Stimulated activated naive CD8-positive, alpha-beta T cell treated with anti-CD3 and anti-CD28 coated beads, Interleukin-15, Interleukin-2, amounts not matched to agents 100 ng/mL and 50 ng/mL, for 24 hours (primary cell): ENCODE data around the gene LMF2.
A peak's percentile ranks its signal among the peaks of the same experiment; 100 is the strongest.
"Not testable (repeated sequence)": the region's sequence is repeated elsewhere in the genome, so short reads cannot be mapped to it uniquely, and the experiment has no call there.

ENCODE experiments used
- H3K27ac Mint-ChIP-seq: one replicate; pipeline ENCODE4 v1.8.0; 2021; ENCODE audit warnings: mild to moderate bottlenecking, mixed read lengths
- H3K27me3 Mint-ChIP-seq: one replicate; pipeline ENCODE4 v1.8.0; 2021; ENCODE audit warnings: mixed read lengths
- H3K36me3 Mint-ChIP-seq: one replicate; pipeline ENCODE4 v1.8.0; 2021; ENCODE audit warnings: low read depth, mixed read lengths
- H3K4me1 Mint-ChIP-seq: one replicate; pipeline ENCODE4 v1.8.0; 2021; ENCODE audit warnings: low read depth, mixed read lengths
- H3K4me3 Mint-ChIP-seq: one replicate; pipeline ENCODE4 v1.8.0; 2021; ENCODE audit warnings: mild to moderate bottlenecking, mixed read lengths
- H3K9me3 Mint-ChIP-seq: one replicate; pipeline ENCODE4 v1.8.0; 2021; ENCODE audit warnings: mixed read lengths

Gene LMF2

DNA sequence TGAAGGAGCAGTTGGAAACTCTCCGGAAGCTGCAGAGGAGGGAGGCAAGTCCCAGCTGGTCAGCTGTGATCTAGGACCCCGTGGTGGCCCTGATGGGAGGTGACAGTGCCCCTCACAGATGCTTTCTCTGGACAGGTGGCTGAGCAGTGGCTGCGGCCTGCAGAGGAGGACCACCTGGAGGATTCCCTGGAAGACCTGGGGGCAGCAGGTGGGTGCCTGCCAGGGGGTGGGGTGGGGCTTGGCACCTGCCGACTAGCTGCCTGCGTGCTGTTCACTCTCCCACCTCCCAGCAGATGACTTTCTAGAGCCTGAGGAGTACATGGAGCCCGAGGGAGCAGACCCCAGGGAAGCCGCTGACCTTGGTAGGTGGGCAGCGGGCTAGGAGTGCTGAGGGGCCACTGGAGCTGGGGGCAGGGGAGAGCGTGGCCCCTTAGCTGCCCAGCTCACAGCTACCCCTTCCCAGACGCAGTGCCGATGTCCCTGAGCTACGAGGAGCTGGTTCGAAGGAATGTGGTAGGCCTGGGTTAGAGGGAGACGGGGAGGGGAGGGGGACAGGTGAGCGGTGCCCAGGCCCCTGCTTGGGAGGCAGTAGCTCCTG, 14.8 kb upstream of the LMF2 start:
- no peaks in the 10 kb centered on the region for H3K27me3 Mint-ChIP-seq
- H3K4me3 Mint-ChIP-seq, result no peak overlapping the region
- H3K9me3 Mint-ChIP-seq, result no peaks in the 10 kb centered on the region
- peaks cover 11% of the 10 kb centered on the region for H3K4me1 Mint-ChIP-seq
- peaks cover 32% of the 10 kb centered on the region for H3K36me3 Mint-ChIP-seq
- no peak overlapping the region for H3K27ac Mint-ChIP-seq

DNA sequence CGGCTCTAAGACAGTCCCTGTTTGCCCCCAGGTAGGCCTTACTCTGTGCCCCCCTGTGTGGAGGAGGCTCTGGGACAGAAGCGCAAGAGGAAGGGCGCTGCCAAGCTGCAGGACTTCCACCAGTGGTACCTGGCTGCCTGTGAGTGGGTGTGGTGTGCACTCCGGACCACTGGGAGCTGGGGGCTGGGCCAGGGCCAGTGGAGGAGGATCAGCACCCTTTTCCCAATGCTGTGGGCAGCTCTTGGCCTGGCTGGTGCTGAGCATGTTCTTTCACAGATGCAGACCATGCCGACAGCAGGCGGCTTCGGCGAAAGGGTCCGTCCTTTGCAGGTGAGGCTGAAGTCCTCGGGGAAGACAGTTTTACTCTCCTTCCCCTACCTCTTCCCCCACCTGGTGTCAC, 14.2 kb upstream of the LMF2 start:
- H3K4me1 Mint-ChIP-seq, result peaks cover 7% of the 10 kb centered on the region
- H3K9me3 Mint-ChIP-seq, result no peaks in the 10 kb centered on the region
- peaks cover 30% of the 10 kb centered on the region for H3K36me3 Mint-ChIP-seq

DNA sequence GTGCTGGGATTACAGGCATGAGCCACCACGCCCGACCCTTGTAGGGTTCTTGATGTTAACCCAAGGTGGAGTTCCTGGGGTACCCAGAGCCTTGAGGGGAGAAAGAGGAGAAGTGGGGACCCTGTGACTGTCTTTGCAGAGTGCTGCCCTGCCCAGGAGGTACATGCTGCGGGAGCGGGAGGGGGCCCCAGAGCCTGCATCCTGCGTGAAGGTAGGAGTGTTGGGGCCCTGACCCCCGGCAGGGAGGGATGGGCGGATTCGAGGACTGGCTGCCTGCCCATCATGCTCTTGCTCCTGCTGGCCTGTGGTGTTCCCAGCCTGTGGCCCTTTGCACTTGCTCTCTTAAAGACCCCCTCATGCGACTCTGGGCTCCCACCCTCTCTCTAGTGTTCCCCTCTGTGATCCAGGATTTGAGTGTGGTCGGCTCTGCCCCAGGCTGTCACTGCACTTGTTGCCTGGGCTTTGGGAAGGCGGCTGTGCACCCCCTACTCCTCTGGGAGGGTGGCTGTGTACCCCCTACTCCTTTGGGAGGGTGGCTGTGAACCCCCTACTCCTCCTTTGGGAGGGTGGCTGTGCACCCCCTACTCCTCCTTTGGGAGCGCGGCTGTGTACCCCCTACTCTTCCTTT, 13.4 kb upstream of the LMF2 start:
- H3K9me3 Mint-ChIP-seq, result no peaks in the 10 kb centered on the region
- peaks cover 7% of the 10 kb centered on the region for H3K4me1 Mint-ChIP-seq
- no peak overlapping the region for H3K27ac Mint-ChIP-seq
- no peaks in the 10 kb centered on the region for H3K27me3 Mint-ChIP-seq
- H3K36me3 Mint-ChIP-seq, result peaks cover 38% of the 10 kb centered on the region
- H3K4me3 Mint-ChIP-seq, result no peak overlapping the region

More for the DNA sequence above, 14.2 kb upstream of the LMF2 start:
- Mint-ChIP-seq H3K27me3 (no peaks in the 10 kb centered on the region), H3K27ac (no peak overlapping the region), H3K4me3 (no peak overlapping the region)

DNA sequence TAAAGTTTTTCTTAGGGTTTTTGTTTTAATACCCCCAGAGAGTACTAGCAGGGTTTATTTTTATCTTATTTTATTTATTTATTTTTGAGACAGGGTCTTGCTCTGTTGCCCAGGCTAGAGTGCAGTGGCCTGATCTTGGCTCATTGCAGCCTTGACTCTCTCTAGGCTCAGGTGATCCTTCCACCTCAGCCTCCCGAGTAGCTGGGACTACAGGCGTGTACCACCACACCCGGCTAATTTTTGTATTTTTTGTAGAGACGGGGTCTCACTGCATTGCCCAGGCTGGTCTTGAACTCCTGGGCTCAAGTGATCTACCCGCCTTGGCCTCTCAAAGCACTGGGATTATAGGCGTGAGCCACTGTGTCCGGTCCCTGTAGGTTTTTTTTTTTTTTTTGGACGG, 12.7 kb upstream of the LMF2 start:
- H3K4me3 Mint-ChIP-seq, H3K4me1 Mint-ChIP-seq, H3K27me3 Mint-ChIP-seq, H3K27ac Mint-ChIP-seq, H3K9me3 Mint-ChIP-seq: not testable (repeated sequence)
- H3K36me3 Mint-ChIP-seq, result peaks cover 42% of the 10 kb centered on the region

DNA sequence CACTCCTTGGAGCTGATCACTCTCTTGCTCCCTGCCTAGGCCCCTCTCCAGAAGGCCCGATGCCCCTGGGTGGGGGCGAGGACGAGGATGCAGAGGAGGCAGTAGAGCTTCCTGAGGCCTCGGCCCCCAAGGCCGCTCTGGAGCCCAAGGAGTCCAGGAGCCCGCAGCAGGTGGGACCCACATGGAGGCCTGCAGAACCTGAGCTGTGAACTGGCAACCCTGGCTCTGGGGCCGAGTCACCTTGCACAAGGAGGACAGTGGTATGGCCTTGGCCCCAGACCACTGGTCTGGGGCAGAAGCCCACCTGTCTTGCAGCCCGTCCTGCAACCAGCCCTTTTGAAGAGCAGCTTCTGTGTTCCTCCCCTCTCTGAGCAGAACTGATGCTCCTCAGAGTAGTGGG, 11.6 kb upstream of the LMF2 start:
- Mint-ChIP-seq H3K4me1 (peaks cover 5% of the 10 kb centered on the region), H3K27ac (no peak overlapping the region), H3K36me3 (peaks cover 41% of the 10 kb centered on the region), H3K9me3 (no peaks in the 10 kb centered on the region), H3K4me3 (no peak overlapping the region), H3K27me3 (no peaks in the 10 kb centered on the region)

GRCh38 chr22:50518606-50519005, 11.1 kb upstream of the LMF2 start:
- no peak overlapping the region for H3K27ac Mint-ChIP-seq
- H3K36me3 Mint-ChIP-seq, result peaks cover 41% of the 10 kb centered on the region
- H3K4me3 Mint-ChIP-seq, result no peak overlapping the region
- no peaks in the 10 kb centered on the region for H3K9me3 Mint-ChIP-seq
- no peaks in the 10 kb centered on the region for H3K27me3 Mint-ChIP-seq
- H3K4me1 Mint-ChIP-seq, result peaks cover 5% of the 10 kb centered on the region

DNA sequence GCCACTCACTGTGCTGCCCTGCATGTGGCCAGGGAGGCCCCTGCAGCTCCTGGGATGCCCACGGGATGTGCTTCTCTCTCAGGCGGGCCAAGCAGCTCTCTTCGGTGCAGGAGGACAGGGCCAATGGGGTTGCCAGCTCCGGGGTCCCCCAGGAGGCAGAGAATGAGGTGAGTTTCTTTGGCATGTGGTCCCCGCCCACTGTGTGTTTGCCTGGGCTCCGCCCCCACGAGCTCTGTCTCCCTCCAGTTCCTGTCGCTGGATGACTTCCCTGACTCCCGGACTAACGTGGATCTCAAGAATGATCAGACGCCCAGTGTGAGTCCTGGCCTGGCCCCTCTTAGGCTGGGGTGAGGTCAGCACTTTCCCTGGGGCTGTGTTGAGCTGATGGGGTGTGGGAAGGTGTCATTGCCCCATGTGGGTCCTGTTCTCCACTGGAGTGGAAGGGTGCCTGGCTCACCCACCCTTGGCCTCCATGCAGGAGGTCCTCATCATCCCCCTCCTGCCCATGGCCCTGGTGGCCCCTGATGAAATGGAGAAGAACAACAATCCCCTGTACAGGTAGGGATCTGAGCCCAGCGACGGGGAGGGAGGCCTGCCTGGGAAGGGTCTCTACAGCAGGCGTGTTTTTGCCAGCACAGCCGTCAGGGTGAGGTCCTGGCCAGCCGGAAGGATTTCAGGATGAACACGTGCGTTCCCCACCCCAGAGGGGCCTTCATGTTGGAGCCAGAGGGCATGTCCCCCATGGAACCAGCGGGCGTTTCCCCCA, 10.2 kb upstream of the LMF2 start:
- H3K36me3 Mint-ChIP-seq, result peaks cover 44% of the 10 kb centered on the region
- H3K27ac Mint-ChIP-seq, result no peak overlapping the region
- H3K27me3 Mint-ChIP-seq, result no peaks in the 10 kb centered on the region
- H3K9me3 Mint-ChIP-seq, result no peaks in the 10 kb centered on the region
- no peak overlapping the region for H3K4me3 Mint-ChIP-seq
- H3K4me1 Mint-ChIP-seq, result peaks cover 8% of the 10 kb centered on the region

- no peak overlapping the region for H3K27ac Mint-ChIP-seq
These were observed 9.4 kb upstream of the LMF2 start for GRCh38 chr22:50516891-50517290.

GRCh38 chr22:50516068-50516467, 8.6 kb upstream of the LMF2 start:
- peaks cover 52% of the 10 kb centered on the region for H3K36me3 Mint-ChIP-seq
- H3K27ac Mint-ChIP-seq, result no peak overlapping the region
- H3K9me3 Mint-ChIP-seq, result no peaks in the 10 kb centered on the region
- no peaks in the 10 kb centered on the region for H3K27me3 Mint-ChIP-seq
- H3K4me3 Mint-ChIP-seq, result no peak overlapping the region
- H3K4me1 Mint-ChIP-seq, result peaks cover 17% of the 10 kb centered on the region

More at GRCh38 chr22:50516891-50517290, 9.4 kb upstream of the LMF2 start:
- no peaks in the 10 kb centered on the region for H3K27me3 Mint-ChIP-seq
- no peak overlapping the region for H3K4me3 Mint-ChIP-seq
- peaks cover 16% of the 10 kb centered on the region for H3K4me1 Mint-ChIP-seq
- no peaks in the 10 kb centered on the region for H3K9me3 Mint-ChIP-seq
- H3K36me3 Mint-ChIP-seq, result peaks cover 52% of the 10 kb centered on the region

DNA sequence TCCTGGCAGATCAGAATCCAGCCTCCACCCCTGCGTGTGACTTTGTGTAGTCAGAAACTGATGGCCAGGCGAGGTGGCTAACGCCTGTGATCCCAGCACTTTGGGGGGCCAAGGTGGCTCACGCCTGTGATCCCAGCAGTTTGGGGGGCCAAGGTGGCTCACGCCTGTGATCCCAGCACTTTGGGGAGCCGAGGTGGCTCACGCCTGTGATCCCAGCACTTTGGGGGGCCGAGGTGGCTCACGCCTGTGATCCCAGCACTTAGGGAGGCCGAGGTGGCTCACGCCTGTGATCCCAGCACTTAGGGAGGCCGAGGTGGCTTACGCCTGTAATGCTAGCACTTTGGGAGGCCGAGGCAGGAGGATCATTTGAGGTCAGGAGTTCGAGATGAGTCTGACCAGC, 5.7 kb upstream of the LMF2 start:
- Mint-ChIP-seq H3K9me3 (no peaks in the 10 kb centered on the region), H3K27ac (no peak overlapping the region), H3K36me3 (peaks cover 37% of the 10 kb centered on the region), H3K27me3 (no peaks in the 10 kb centered on the region), H3K4me3 (no peak overlapping the region), H3K4me1 (peaks cover 31% of the 10 kb centered on the region)

DNA sequence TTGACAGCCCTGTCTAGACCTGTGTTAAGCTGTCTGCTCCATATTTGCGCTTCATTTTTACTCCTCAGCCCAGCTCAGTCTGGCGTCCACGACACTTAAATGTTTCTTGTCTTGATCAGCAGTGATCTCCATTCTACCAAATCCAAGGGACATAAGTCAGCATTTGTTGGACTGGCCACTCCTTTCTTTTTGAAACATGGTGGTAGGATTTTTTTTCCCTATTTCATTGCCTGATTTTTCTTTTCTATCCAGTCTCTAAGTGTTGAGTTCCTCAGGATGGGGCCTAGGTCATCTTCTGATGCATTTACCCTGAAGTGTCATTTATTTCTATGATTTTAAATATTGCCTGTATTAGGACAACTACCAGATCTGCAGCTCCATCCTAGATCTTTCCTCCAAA, 1.4 kb upstream of the LMF2 start:
- Mint-ChIP-seq H3K4me1 (peaks cover 29% of the 10 kb centered on the region), H3K36me3 (peaks cover 11% of the 10 kb centered on the region), H3K9me3 (no peaks in the 10 kb centered on the region), H3K4me3 (peak overlapping the region; percentile 94), H3K27me3 (no peaks in the 10 kb centered on the region), H3K27ac (peak overlapping the region; percentile 97)

GRCh38 chr22:50507991-50508884, 736 bp upstream of the LMF2 start, which contains the start of gene NCAPH2:
TSS of gene NCAPH2 (plus strand) at chr22:50508224. CDS start at chr22:50508338, 114 bp downstream.
- Mint-ChIP-seq H3K27me3 (no peaks in the 10 kb centered on the region), H3K9me3 (no peaks in the 10 kb centered on the region), H3K4me1 (peaks cover 29% of the 10 kb centered on the region), H3K4me3 (peak within 1 kb of the TSS; percentile 94), H3K27ac (peak within 1 kb of the TSS; percentile 97), H3K36me3 (peaks cover 11% of the 10 kb centered on the region)

DNA sequence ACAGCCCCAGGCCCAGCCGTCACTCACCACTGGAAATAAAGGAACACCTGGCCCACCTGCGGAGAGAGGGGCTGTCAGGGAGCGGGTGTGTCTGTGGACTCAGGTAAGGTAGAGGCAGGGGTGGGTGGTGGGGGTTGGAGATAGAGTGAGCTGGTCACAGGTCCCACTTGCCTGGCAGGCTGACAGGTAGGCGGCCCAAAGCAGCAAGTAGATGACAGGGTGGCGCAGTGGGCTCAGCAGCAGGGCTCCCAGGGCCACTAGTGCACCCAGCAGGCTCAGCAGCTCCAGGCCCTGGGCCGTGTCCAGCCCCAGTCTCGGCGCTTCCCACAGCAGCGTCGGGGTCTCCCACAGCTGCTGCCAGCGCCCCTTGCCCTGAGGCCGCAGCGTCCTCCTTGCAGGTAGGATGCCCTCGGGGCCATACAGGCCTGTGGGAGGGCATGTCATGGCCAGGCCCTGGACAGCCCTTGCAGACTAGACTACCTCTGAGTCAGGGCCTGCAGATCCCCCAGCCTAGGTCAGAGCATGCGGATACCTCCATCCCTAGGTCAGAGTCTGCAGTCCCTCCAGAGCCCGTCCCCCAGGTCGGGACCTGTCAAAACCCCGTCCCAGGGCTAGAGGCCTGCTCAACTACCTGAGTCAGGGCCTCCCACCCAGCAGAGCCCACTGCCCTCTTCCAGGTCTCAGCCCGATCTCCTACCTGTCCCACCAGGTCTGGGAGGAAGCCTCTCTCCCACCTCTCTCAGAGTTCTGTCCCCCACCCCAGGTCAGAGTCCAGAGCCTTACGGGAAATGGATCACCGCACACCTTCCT, 686 bp downstream of the LMF2 start:
- Mint-ChIP-seq H3K36me3 (no peaks in the 10 kb centered on the region), H3K27ac (peak overlapping the region; percentile 81), H3K27me3 (no peaks in the 10 kb centered on the region), H3K4me1 (peaks cover 18% of the 10 kb centered on the region), H3K4me3 (peak overlapping the region; percentile 91), H3K9me3 (no peaks in the 10 kb centered on the region)
